ENCODE results near the gene VANGL2.

The VANGL2 gene

DNA sequence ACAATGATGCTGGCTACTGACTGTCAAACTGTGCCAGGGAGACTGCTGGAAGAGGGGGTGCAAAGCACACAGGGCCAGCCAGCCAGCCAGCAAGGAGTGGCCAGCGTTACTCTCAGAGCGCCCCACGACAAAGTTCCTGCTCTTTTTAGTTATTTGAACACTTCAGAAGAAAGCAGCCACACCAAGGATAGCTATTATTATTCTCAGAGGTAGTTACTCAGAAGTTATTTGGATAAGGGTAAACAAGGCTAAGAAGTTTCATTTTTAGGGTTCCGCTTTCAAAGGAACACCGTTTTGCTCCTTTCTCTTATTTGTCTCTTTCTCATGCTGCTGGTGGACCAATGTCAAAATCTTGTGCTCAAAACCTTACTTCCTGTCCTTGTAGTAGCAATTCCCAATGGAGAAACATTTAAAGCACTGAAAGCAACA lies 59.9 kb downstream of the VANGL2 start:
- DNase-seq (ENCODE audit: insufficient read length, low spot score) = no peak
- TF ChIP-seq TAF1 (IDR thresholded peaks at IDR 0.05; ENCODE audit: low read depth, low read length) (no peak), SPI1 (IDR thresholded peaks at IDR 0.05; ENCODE audit: low read depth, low read length) (peak; percentile 56)
- peak; percentile 75 for FAIRE-seq

DNA sequence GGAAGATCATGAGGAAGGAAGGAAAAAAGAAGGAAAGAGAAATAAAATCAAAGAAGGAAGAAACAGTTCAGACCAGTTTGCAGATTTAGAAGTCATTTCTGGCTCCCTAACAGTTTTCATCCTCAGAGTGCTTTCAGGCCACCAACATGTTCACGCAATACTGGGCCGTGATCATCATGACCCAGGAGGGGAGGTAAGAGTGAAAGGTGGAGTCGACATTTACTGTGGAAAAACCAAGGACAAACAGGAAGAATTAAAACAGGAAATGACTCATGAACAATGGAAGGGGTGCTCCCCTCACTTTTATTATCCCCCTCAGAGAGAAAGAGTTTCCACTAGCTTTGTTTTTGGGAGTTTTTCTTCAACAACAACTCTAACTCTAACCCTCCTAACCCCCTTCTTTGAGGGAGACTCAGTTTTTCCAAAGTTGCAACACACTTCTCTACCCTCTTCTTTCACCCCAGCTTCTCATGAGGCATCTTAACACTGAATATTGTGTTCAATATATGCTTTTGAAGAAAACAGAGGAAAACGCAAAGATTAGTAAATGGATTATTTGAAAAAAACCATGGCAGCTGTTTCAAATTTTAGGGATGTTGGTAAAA lies 60.4 kb downstream of the VANGL2 start:
- TF ChIP-seq POLR2A (IDR thresholded peaks at IDR 0.05; ENCODE audit: low read depth, low read length) (no peak), POLR2AphosphoS5 (IDR thresholded peaks at IDR 0.05; ENCODE audit: low read depth, low read length) (no peak), PAX5 (IDR thresholded peaks at IDR 0.05; ENCODE audit: insufficient read depth, low read length, severe bottlenecking) (no peak), SPI1 (IDR thresholded peaks at IDR 0.05; ENCODE audit: low read depth, low read length) (no peak), TAF1 (IDR thresholded peaks at IDR 0.05; ENCODE audit: low read depth, low read length) (no peak), POU2F2 (IDR thresholded peaks at IDR 0.05; ENCODE audit: low read depth, low read length) (no peak)
- peak; percentile 92 for FAIRE-seq

DNA sequence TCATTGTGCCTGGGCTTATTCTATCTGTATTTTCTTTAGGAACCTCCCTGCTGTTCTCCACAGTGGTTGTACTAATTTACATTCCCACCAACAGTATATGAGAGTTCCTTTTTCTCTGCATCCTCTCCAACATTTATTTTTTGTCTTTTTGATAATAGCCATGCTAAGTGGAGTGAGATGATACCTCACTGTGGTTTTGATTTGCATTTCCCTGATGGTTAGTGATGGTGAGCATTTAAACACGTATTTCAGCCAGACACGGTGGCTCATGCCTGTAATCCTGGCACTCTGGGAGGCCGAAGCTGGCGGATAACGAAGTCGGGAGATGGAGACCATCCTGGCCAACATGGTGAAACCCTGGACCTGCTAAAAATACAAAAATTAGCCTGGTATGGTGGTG lies 64.8 kb downstream of the VANGL2 start:
- no peak for DNase-seq (ENCODE audit: insufficient read length, low spot score)
- no peak for TF ChIP-seq TAF1 (IDR thresholded peaks at IDR 0.05; ENCODE audit: low read depth, low read length)
- FAIRE-seq = peak; percentile 88

More for the DNA sequence above, 60.4 kb downstream of the VANGL2 start:
- DNase-seq (ENCODE audit: insufficient read length, low spot score) = no peak

DNA sequence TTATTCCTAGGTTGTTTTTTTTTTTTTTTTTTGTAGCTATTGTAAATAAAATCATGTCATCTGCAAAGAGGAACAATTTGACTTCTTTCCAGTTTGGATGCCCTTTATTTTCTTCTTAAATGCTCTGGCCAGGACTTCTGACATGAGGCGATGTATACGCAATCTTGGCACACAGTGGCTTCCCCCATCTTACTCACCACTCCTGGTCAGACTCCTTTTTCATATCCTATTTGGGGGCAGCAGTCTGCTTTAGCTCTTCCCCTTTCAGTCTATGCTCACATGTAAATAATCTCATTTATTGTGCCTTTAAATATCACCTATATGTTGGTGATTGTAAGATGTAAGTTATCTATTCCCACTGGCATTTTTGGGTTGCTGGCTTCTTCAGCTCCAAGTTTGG lies 66.6 kb downstream of the VANGL2 start:
- TF ChIP-seq SPI1 (IDR thresholded peaks at IDR 0.05; ENCODE audit: low read depth, low read length) (peak; percentile 63), POU2F2 (IDR thresholded peaks at IDR 0.05; ENCODE audit: low read depth, low read length) (no peak), POLR2A (IDR thresholded peaks at IDR 0.05; ENCODE audit: low read depth, low read length) (no peak), PAX5 (IDR thresholded peaks at IDR 0.05; ENCODE audit: insufficient read depth, low read length, severe bottlenecking) (no peak), TAF1 (IDR thresholded peaks at IDR 0.05; ENCODE audit: low read depth, low read length) (no peak), POLR2AphosphoS5 (IDR thresholded peaks at IDR 0.05; ENCODE audit: low read depth, low read length) (no peak)
- FAIRE-seq (peak; percentile 38), DNase-seq (ENCODE audit: insufficient read length, low spot score) (no peak)

DNA sequence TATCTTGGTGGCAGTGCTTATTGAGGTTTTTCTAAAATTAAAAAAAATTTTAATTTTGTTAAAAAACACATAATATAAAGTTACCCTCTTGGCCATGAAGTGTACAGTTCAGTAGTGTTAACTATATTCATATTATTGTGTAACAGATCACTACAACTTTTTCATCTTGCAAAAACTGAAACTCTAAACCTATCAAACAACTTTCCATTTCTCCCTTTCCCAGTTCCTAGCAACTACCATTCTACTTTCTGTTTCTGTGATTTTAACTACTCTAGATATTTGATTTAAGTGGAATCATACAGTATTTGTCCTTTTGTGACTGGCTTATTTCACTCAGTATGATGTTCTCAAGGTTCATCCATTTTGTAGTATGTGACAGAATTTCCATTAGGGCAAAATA lies 67.2 kb downstream of the VANGL2 start:
- TF ChIP-seq POLR2A (IDR thresholded peaks at IDR 0.05; ENCODE audit: low read depth, low read length) (no peak), POLR2AphosphoS5 (IDR thresholded peaks at IDR 0.05; ENCODE audit: low read depth, low read length) (no peak), SPI1 (IDR thresholded peaks at IDR 0.05; ENCODE audit: low read depth, low read length) (no peak), PAX5 (IDR thresholded peaks at IDR 0.05; ENCODE audit: insufficient read depth, low read length, severe bottlenecking) (no peak), POU2F2 (IDR thresholded peaks at IDR 0.05; ENCODE audit: low read depth, low read length) (no peak), TAF1 (IDR thresholded peaks at IDR 0.05; ENCODE audit: low read depth, low read length) (no peak)
- DNase-seq (ENCODE audit: insufficient read length, low spot score) (no peak), FAIRE-seq (no peak)

DNA sequence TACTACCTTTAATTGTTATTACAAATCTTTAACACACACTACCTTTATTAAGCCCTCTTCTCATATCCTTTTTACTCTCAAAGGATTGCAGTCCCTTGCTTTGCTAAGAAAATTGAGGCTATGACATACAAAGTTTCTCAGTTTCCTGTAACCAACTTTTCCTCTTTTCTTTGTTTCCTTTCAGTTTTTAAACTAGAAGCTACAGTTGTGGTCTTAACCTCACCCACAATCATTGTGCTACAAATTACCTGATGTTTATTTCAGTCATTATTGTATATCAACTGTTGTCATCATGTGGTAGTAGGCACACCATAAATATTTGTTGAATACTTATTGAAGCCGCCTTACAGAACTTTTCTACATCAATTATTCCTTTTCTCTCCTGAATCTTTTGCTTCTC lies 70.9 kb downstream of the VANGL2 start:
- no peak for TF ChIP-seq POLR2AphosphoS5 (IDR thresholded peaks at IDR 0.05; ENCODE audit: low read depth, low read length)
- no peak for TF ChIP-seq SPI1 (IDR thresholded peaks at IDR 0.05; ENCODE audit: low read depth, low read length)
- TF ChIP-seq PAX5 (IDR thresholded peaks at IDR 0.05; ENCODE audit: insufficient read depth, low read length, severe bottlenecking) = no peak
- TF ChIP-seq TAF1 (IDR thresholded peaks at IDR 0.05; ENCODE audit: low read depth, low read length) = no peak
- no peak for TF ChIP-seq POLR2A (IDR thresholded peaks at IDR 0.05; ENCODE audit: low read depth, low read length)
- no peak for TF ChIP-seq POU2F2 (IDR thresholded peaks at IDR 0.05; ENCODE audit: low read depth, low read length)
- FAIRE-seq = peak; percentile 33

DNA sequence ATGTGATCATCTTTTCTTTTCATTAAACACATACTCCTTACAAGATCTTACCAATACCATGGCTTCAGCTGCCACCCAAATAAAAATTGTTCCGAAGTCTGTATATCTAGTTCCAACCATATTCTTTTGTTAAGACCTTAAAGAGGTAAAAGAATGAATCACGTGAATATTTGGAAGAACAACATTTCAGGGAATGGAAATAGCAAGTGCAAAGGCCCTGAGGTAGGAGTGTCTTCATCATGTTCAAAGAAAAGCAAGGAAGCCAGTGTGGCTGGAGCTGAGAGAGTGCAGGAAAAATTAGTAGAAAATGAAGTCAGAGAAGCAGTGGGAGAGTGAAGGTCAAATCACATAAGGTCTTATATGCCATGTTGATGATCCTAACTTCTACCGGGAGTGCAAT lies 71.7 kb downstream of the VANGL2 start:
- FAIRE-seq = no peak
- no peak for DNase-seq (ENCODE audit: insufficient read length, low spot score)
- TF ChIP-seq POU2F2 (IDR thresholded peaks at IDR 0.05; ENCODE audit: low read depth, low read length) (no peak), PAX5 (IDR thresholded peaks at IDR 0.05; ENCODE audit: insufficient read depth, low read length, severe bottlenecking) (no peak), POLR2A (IDR thresholded peaks at IDR 0.05; ENCODE audit: low read depth, low read length) (no peak)

More for the DNA sequence above, 70.9 kb downstream of the VANGL2 start:
- DNase-seq (ENCODE audit: insufficient read length, low spot score) = no peak

DNA sequence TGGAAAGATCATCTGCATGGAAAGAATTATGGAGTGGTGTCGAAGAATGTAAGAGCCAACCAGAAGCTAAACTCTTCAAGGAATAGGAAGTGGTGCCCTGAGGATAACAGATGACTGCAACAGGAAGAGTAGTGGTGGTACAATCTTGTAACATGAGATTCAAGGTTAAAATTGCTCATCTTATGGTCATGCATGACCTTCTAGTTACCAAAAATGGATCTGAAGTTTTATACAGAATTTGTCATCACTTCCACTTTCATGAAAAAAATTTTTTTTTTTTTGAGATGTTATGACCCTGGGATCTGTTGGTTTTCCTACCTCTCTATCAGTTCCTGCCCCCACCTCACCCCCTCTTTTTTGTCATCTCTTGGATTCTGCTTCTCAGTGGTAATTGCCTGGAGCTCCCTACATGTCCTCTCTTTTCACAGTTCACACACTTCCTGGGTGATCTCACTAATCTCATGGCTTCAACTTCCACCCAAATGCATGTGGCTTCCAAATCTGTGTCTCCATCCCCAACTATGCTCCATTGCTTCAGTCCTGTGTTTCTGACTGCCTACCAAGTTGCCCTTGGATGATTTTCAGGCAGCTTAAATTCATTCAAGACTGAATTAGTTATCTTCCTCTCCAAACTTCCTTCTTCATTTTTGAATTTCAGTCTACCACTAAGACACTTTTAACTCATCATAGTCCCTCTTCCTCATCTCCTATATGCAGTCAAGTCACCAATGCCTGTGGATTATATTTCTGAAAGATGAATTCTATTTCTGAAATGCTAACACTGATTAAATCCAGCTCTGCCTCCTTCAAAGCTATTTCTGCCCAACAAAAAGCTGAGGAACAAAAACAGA lies 74.3 kb downstream of the VANGL2 start:
- TF ChIP-seq SPI1 (IDR thresholded peaks at IDR 0.05; ENCODE audit: low read depth, low read length) (peak; percentile 81), PAX5 (IDR thresholded peaks at IDR 0.05; ENCODE audit: insufficient read depth, low read length, severe bottlenecking) (peak; percentile 54), POLR2A (IDR thresholded peaks at IDR 0.05; ENCODE audit: low read depth, low read length) (no peak)
- FAIRE-seq = peak; percentile 89

More for the DNA sequence above, 74.3 kb downstream of the VANGL2 start:
- DNase-seq (ENCODE audit: insufficient read length, low spot score) = no peak

All from GM12891 (cell line).